Neural cell (in vitro differentiated cells): ENCODE data around the gene TTN. TPM values are rescaled to one million over a fixed set of nuclear protein-coding genes. Genes with fewer than 3 reads are reported as not detected.

ENCODE experiments used
- H2AFZ ChIP-seq: fragments of 200-600, 300-800 bp; sonication (generic), shearing (Covaris generic); 2 replicates; pipeline ENCODE4 v1.6.0; 2014; ENCODE audit warnings: low read depth, mild to moderate bottlenecking, antibody characterized with exemption, low read length, moderate library complexity
- H3F3A ChIP-seq: fragments of 200-600 bp; shearing (Covaris generic); 2 replicates; pipeline ENCODE4 v1.6.1; 2016; ENCODE audit warnings: mild to moderate bottlenecking, moderate library complexity, mixed read lengths, antibody characterized with exemption, low read length; ENCODE audit not compliant: insufficient read depth, poor library complexity, severe bottlenecking
- H3K27ac ChIP-seq: fragments of 200-600, 300-800 bp; sonication (generic), shearing (Covaris generic); 2 replicates; pipeline ENCODE4 v1.5.1; 2014; ENCODE audit warnings: mild to moderate bottlenecking, low read length, moderate library complexity
- H3K27me3 ChIP-seq: fragments of 300-800, 200-600 bp; sonication (generic), shearing (Covaris generic); 2 replicates; pipeline ENCODE4 v1.6.0; 2014; ENCODE audit warnings: mild to moderate bottlenecking, low read depth, low read length, moderate library complexity; ENCODE audit not compliant: insufficient read depth
- H3K36me3 ChIP-seq: fragments of 300-800, 200-600 bp; sonication (generic), shearing (Covaris generic); 2 replicates; pipeline ENCODE4 v1.5.1; 2014; ENCODE audit warnings: mild to moderate bottlenecking, antibody characterized with exemption, low read length, moderate library complexity; ENCODE audit not compliant: insufficient read depth
- H3K4me2 ChIP-seq: fragments of 300-800, 200-600 bp; sonication (generic), shearing (Covaris generic); 2 replicates; pipeline ENCODE4 v1.6.0; 2014; ENCODE audit warnings: mild to moderate bottlenecking, low read length
- H3K4me3 ChIP-seq: fragments of 300-800, 200-600 bp; sonication (generic), shearing (Covaris generic); 2 replicates; pipeline ENCODE4 v1.5.1; 2014; ENCODE audit warnings: mild to moderate bottlenecking, low read length, moderate library complexity
- H3K79me2 ChIP-seq: fragments of 200-600 bp; shearing (Covaris generic); replicated peaks from 2 replicates; pipeline ENCODE4 v1.6.0; 2014; ENCODE audit warnings: mild to moderate bottlenecking, low read length, moderate library complexity; ENCODE audit not compliant: insufficient read depth
- H3K9ac ChIP-seq: fragments of 300-800, 200-600 bp; sonication (generic), shearing (Covaris generic); 2 replicates; pipeline ENCODE4 v1.6.1; 2016; ENCODE audit warnings: mild to moderate bottlenecking, low read length, mixed read lengths
- H3K9me2 ChIP-seq: fragments of 200-600 bp; shearing (Covaris generic); 2 replicates; pipeline ENCODE4 v1.6.1; 2016; ENCODE audit warnings: mild to moderate bottlenecking, low read length, mixed read lengths; ENCODE audit not compliant: insufficient read depth
- H3K9me3 ChIP-seq: fragments of 200-600, 300-800 bp; sonication (generic), shearing (Covaris generic); 2 replicates; pipeline ENCODE4 v1.6.1; 2016; ENCODE audit warnings: mild to moderate bottlenecking, mixed run types, low read length, moderate library complexity, mixed read lengths
- H4K20me1 ChIP-seq: fragments of 200-600 bp; shearing (Covaris generic); 2 replicates; pipeline ENCODE4 v1.6.1; 2016; ENCODE audit warnings: mild to moderate bottlenecking, mixed run types; ENCODE audit not compliant: insufficient read depth
- EP300 ChIP-seq: fragments of 450-650 bp; conservative IDR thresholded peaks from 2 replicates; pipeline ENCODE4 v1.6.1; 2014; ENCODE audit warnings: antibody characterized with exemption, mild to moderate bottlenecking, moderate library complexity; ENCODE audit not compliant: poor library complexity, severe bottlenecking
- EZH2 ChIP-seq: fragments of 200-600, 300-800 bp; shearing (Covaris generic), sonication (generic); IDR thresholded peaks from 2 replicates; pipeline ENCODE4 v1.6.1; 2014; ENCODE audit warnings: antibody characterized with exemption, low read length, borderline replicate concordance, mild to moderate bottlenecking; ENCODE audit not compliant: insufficient read depth, poor library complexity, severe bottlenecking
- MXI1 ChIP-seq: fragments of 450-650 bp; conservative IDR thresholded peaks from 2 replicates; pipeline ENCODE4 v1.6.1; 2014; ENCODE audit warnings: antibody characterized with exemption, mild to moderate bottlenecking; ENCODE audit not compliant: poor library complexity, severe bottlenecking
- RAD21 ChIP-seq: fragments of 450-650 bp; conservative IDR thresholded peaks from 2 replicates; pipeline ENCODE4 v1.6.1; 2014; ENCODE audit warnings: antibody characterized with exemption, mild to moderate bottlenecking, moderate library complexity
- SMC3 ChIP-seq: fragments of 450-650 bp; conservative IDR thresholded peaks from 2 replicates; pipeline ENCODE4 v1.6.1; 2014; ENCODE audit warnings: antibody characterized with exemption, mild to moderate bottlenecking, moderate library complexity; ENCODE audit not compliant: poor library complexity
- TAF1 ChIP-seq: IDR thresholded peaks from 2 replicates; pipeline ENCODE4 v1.6.1; 2012; ENCODE audit warnings: low read depth
- polyA plus RNA-seq: library from polyadenylated mRNA; depleted of rRNA; stranded (reverse); fragments of >200 nt; gene quantifications from 2 replicates; pipeline ENCODE4 v1.2.3, GENCODE V29; 2014
- TF ChIP-seq, protein P1 (sequence below): fragments of 450-650 bp; IDR thresholded peaks from 2 replicates; pipeline ENCODE4 v1.5.1; 2014; ENCODE audit warnings: antibody characterized with exemption, mild to moderate bottlenecking, moderate library complexity; ENCODE audit not compliant: poor library complexity, severe bottlenecking
- TF ChIP-seq, protein P2 (sequence below): IDR thresholded peaks from 2 replicates; pipeline ENCODE4 v1.6.1; 2012; ENCODE audit warnings: borderline replicate concordance

Gene TTN
- polyA plus RNA-seq, 1 donor from 2014 or later: 0.10 TPM

DNA sequence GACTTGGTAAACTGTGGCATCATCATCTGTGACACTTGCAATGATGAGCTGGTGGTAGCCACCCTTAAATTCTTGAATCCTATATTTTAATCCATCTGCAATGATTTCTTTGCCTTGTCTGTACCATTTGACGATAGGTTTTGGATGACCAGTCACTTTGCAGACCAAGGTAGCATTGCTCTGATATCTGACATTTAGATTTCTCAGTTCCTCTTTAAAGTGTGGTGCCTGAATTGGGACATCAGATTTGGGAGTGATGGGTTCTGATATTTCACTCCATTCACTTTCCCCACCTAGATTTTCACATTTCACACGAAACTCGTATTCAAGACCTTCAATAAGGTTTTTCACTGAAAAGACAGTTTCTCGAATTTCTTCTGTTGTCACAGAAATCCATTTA is 271.2 kb downstream of the TTN start:
- H3K9me2 ChIP-seq: no peaks in the 10 kb centered on the region
- no peak overlapping the region for H3K4me2 ChIP-seq
- no peaks in the 10 kb centered on the region for H4K20me1 ChIP-seq
- no peaks in the 10 kb centered on the region for H3F3A ChIP-seq
- TF ChIP-seq, protein P1, sequence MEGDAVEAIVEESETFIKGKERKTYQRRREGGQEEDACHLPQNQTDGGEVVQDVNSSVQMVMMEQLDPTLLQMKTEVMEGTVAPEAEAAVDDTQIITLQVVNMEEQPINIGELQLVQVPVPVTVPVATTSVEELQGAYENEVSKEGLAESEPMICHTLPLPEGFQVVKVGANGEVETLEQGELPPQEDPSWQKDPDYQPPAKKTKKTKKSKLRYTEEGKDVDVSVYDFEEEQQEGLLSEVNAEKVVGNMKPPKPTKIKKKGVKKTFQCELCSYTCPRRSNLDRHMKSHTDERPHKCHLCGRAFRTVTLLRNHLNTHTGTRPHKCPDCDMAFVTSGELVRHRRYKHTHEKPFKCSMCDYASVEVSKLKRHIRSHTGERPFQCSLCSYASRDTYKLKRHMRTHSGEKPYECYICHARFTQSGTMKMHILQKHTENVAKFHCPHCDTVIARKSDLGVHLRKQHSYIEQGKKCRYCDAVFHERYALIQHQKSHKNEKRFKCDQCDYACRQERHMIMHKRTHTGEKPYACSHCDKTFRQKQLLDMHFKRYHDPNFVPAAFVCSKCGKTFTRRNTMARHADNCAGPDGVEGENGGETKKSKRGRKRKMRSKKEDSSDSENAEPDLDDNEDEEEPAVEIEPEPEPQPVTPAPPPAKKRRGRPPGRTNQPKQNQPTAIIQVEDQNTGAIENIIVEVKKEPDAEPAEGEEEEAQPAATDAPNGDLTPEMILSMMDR: no peak
- TF ChIP-seq EZH2 (no peak), MXI1 (no peak), TAF1 (no peak), EP300 (no peak)
- TF ChIP-seq, protein P2, sequence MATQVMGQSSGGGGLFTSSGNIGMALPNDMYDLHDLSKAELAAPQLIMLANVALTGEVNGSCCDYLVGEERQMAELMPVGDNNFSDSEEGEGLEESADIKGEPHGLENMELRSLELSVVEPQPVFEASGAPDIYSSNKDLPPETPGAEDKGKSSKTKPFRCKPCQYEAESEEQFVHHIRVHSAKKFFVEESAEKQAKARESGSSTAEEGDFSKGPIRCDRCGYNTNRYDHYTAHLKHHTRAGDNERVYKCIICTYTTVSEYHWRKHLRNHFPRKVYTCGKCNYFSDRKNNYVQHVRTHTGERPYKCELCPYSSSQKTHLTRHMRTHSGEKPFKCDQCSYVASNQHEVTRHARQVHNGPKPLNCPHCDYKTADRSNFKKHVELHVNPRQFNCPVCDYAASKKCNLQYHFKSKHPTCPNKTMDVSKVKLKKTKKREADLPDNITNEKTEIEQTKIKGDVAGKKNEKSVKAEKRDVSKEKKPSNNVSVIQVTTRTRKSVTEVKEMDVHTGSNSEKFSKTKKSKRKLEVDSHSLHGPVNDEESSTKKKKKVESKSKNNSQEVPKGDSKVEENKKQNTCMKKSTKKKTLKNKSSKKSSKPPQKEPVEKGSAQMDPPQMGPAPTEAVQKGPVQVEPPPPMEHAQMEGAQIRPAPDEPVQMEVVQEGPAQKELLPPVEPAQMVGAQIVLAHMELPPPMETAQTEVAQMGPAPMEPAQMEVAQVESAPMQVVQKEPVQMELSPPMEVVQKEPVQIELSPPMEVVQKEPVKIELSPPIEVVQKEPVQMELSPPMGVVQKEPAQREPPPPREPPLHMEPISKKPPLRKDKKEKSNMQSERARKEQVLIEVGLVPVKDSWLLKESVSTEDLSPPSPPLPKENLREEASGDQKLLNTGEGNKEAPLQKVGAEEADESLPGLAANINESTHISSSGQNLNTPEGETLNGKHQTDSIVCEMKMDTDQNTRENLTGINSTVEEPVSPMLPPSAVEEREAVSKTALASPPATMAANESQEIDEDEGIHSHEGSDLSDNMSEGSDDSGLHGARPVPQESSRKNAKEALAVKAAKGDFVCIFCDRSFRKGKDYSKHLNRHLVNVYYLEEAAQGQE: no peak
- H3K27me3 ChIP-seq: no peaks in the 10 kb centered on the region
- no peak overlapping the region for H3K27ac ChIP-seq
- no peak overlapping the region for H3K4me3 ChIP-seq
- H3K9me3 ChIP-seq: no peaks in the 10 kb centered on the region
- H2AFZ ChIP-seq: no peak overlapping the region
- peaks cover 16% of the 10 kb centered on the region for H3K36me3 ChIP-seq
- no peak overlapping the region for H3K9ac ChIP-seq
- no peaks in the 10 kb centered on the region for H3K79me2 ChIP-seq

DNA sequence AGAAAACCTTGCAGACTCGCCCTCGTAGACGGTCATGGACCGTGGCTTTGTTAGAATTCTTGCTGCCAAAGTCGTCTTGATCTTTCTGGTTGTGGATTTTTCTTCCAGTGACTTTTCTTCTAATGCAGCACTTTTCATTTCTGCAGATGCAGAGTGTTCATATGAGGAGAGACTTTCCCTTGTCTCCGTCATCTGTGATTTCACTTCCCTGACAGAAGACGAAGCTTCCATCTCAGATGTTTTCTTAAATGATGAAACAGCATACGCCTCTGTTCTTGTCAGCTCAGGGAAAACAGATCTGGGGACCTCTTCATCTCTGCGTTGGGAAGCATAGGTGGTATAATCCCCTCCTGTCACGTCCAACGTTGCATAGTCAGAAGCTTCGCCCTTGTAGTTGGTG is 276.1 kb downstream of the TTN start:
- H3F3A ChIP-seq: no peaks in the 10 kb centered on the region
- H3K9me3 ChIP-seq: no peaks in the 10 kb centered on the region
- no peak overlapping the region for H3K4me2 ChIP-seq
- H3K36me3 ChIP-seq: peaks cover 6% of the 10 kb centered on the region
- H3K9me2 ChIP-seq: no peaks in the 10 kb centered on the region
- no peak overlapping the region for H3K27ac ChIP-seq
- TF ChIP-seq SMC3 (no peak), EP300 (no peak), RAD21 (no peak), EZH2 (no peak)
- TF ChIP-seq, protein P1: no peak
- H3K79me2 ChIP-seq: no peaks in the 10 kb centered on the region
- H3K9ac ChIP-seq: no peak overlapping the region
- no peak overlapping the region for H2AFZ ChIP-seq
- no peaks in the 10 kb centered on the region for H4K20me1 ChIP-seq
- H3K27me3 ChIP-seq: no peaks in the 10 kb centered on the region
- H3K4me3 ChIP-seq: no peak overlapping the region
